Trophoblast cell (in vitro differentiated cells and primary cell): ENCODE measurements around the gene NSG1.

ENCODE experiments used
- DNase-seq, 2 donors: peaks; one replicate each; pipeline ENCODE4 v3.0.0-alpha.2; 2016
- H2AFZ ChIP-seq: 2 replicates; pipeline ENCODE4 v1.6.1; 2013; ENCODE audit warnings: low read length, moderate library complexity, mild to moderate bottlenecking; ENCODE audit not compliant: insufficient read depth, poor library complexity
- H2AK5ac ChIP-seq: 2 replicates; pipeline ENCODE4 v1.6.1; 2013; ENCODE audit warnings: mild to moderate bottlenecking, low read length
- H2BK120ac ChIP-seq: 2 replicates; pipeline ENCODE4 v1.6.1; 2013; ENCODE audit warnings: low read length, mild to moderate bottlenecking, moderate library complexity; ENCODE audit not compliant: insufficient read depth, poor library complexity
- H2BK12ac ChIP-seq: 2 replicates; pipeline ENCODE4 v1.6.1; 2013; ENCODE audit warnings: mild to moderate bottlenecking, low read length, moderate library complexity
- H2BK5ac ChIP-seq: 2 replicates; pipeline ENCODE4 v1.6.1; 2013; ENCODE audit warnings: low read length, low read depth, moderate library complexity, mild to moderate bottlenecking; ENCODE audit not compliant: poor library complexity
- H3K14ac ChIP-seq: 2 replicates; pipeline ENCODE4 v1.6.1; 2013; ENCODE audit warnings: mild to moderate bottlenecking, low read length
- H3K18ac ChIP-seq: 2 replicates; pipeline ENCODE4 v1.6.1; 2013; ENCODE audit warnings: mild to moderate bottlenecking, low read length
- H3K23ac ChIP-seq: 2 replicates; pipeline ENCODE4 v1.6.1; 2013; ENCODE audit warnings: low read length
- H3K27ac ChIP-seq: 2 replicates; pipeline ENCODE4 v1.5.1; 2013; ENCODE audit warnings: low read depth, mild to moderate bottlenecking, inconsistent platforms, low read length, moderate library complexity
- H3K27me3 ChIP-seq: 2 replicates; pipeline ENCODE4 v1.6.1; 2013; ENCODE audit warnings: inconsistent platforms, mild to moderate bottlenecking, low read length, moderate library complexity; ENCODE audit not compliant: insufficient read depth
- H3K36me3 ChIP-seq, 2 experiments: 1 replicate in 1 of 2; 2 replicates in 1 of 2; pipeline ENCODE4 v1.6.1; 2013; ENCODE audit warnings: low read length in 2 of 2, mild to moderate bottlenecking in 2 of 2, moderate library complexity in 1 of 2; ENCODE audit not compliant: insufficient read depth in 2 of 2, control insufficient read depth in 1 of 2
- H3K4ac ChIP-seq: 2 replicates; pipeline ENCODE4 v1.6.1; 2013; ENCODE audit warnings: low read depth, mild to moderate bottlenecking, low read length, moderate library complexity
- H3K4me1 ChIP-seq, 2 experiments: 1 replicate in 1 of 2; 2 replicates in 1 of 2; pipeline ENCODE4 v1.6.1; 2013; ENCODE audit warnings: low read length in 2 of 2, mild to moderate bottlenecking in 2 of 2, moderate library complexity in 1 of 2; ENCODE audit not compliant: insufficient read depth in 2 of 2, control insufficient read depth in 1 of 2
- H3K4me2 ChIP-seq: 2 replicates; pipeline ENCODE4 v1.6.1; 2013; ENCODE audit warnings: inconsistent platforms, mild to moderate bottlenecking, low read length, moderate library complexity
- H3K4me3 ChIP-seq: 2 replicates; pipeline ENCODE4 v1.5.1; 2013; ENCODE audit warnings: mild to moderate bottlenecking, low read depth, low read length, inconsistent platforms
- H3K79me1 ChIP-seq: one replicate; pipeline ENCODE4 v1.6.1; 2013; ENCODE audit warnings: low read length
- H3K79me2 ChIP-seq: 2 replicates; pipeline ENCODE4 v1.6.1; 2013; ENCODE audit warnings: low read length, mild to moderate bottlenecking; ENCODE audit not compliant: control insufficient read depth, insufficient read depth, poor library complexity
- H3K9ac ChIP-seq: 2 replicates; pipeline ENCODE4 v1.6.1; 2013; ENCODE audit warnings: mild to moderate bottlenecking, low read length
- H3K9me3 ChIP-seq: 2 replicates; pipeline ENCODE4 v1.6.1; 2013; ENCODE audit warnings: low read depth, mild to moderate bottlenecking, control low read depth, inconsistent platforms, low read length; ENCODE audit not compliant: insufficient read depth
- H4K12ac ChIP-seq: 2 replicates; pipeline ENCODE4 v1.6.1; 2013; ENCODE audit warnings: low read depth, mild to moderate bottlenecking, low read length, moderate library complexity
- H4K8ac ChIP-seq: 2 replicates; pipeline ENCODE4 v1.6.1; 2013; ENCODE audit warnings: low read depth, mild to moderate bottlenecking, low read length, moderate library complexity
- H4K91ac ChIP-seq: one replicate; pipeline ENCODE4 v1.6.1; 2013; ENCODE audit warnings: low read depth, mild to moderate bottlenecking, low read length, moderate library complexity
- WGBS: extraction: QIAGEN DNeasy Blood & Tissue Kit; methylation state at CpG from one replicate; pipeline ENCODE4 v1.1.7; 2013; ENCODE audit warnings: missing lambda C conversion rate; ENCODE audit not compliant: insufficient read length, insufficient coverage; ENCODE audit errors: extremely low coverage; 5-methylcytosine and 5-hydroxymethylcytosine counted together

The NSG1 gene

GRCh38 chr4:4388311-4388790 lies 1.4 kb downstream of the NSG1 start:
- Histone ChIP-seq H3K4me3 (no peak overlapping the region), H2AK5ac (no peak overlapping the region), H2AFZ (no peak overlapping the region), H3K36me3 (peaks cover 18 to 27% of the 10 kb centered on the region in 2 experiments), H2BK120ac (no peak overlapping the region), H4K91ac (peak overlapping the region; percentile 19), H3K79me2 (peaks cover 4% of the 10 kb centered on the region), H3K9ac (no peak overlapping the region), H2BK12ac (no peak overlapping the region), H3K4me1 (peaks cover 14 to 15% of the 10 kb centered on the region in 2 experiments), H3K79me1 (peaks cover 15% of the 10 kb centered on the region), H3K4me2 (peak overlapping the region; percentile 69), H3K4ac (no peak overlapping the region), H3K14ac (no peak overlapping the region), H3K18ac (no peak overlapping the region), H3K23ac (no peak overlapping the region), H2BK5ac (no peak overlapping the region), H3K27me3 (peaks cover 26% of the 10 kb centered on the region), H3K27ac (no peak overlapping the region), H4K8ac (no peak overlapping the region), H3K9me3 (peaks cover 2% of the 10 kb centered on the region), H4K12ac (no peak overlapping the region)
- no CpG with 5 or more reads among the region's 8 CpGs for WGBS
- DNase-seq = no peak

GRCh38 chr4:4388836-4389575 lies 2.1 kb downstream of the NSG1 start:
- WGBS = no CpG with 5 or more reads among the region's 18 CpGs

GRCh38 chr4:4390046-4390445 lies 3.1 kb downstream of the NSG1 start:
- no peak overlapping the region for H2BK5ac ChIP-seq
- no peak overlapping the region for H2BK12ac ChIP-seq
- peaks cover 2% of the 10 kb centered on the region for H3K9me3 ChIP-seq
- DNase-seq = no peak
- H3K4me3 ChIP-seq = no peak overlapping the region
- no CpG with 5 or more reads among the region's 7 CpGs for WGBS
- H3K79me1 ChIP-seq = peaks cover 15% of the 10 kb centered on the region
- no peak overlapping the region for H4K8ac ChIP-seq
- no peak overlapping the region for H2AK5ac ChIP-seq
- H2BK120ac ChIP-seq = no peak overlapping the region
- H3K27ac ChIP-seq = no peak overlapping the region
- no peak overlapping the region for H4K91ac ChIP-seq
- H3K36me3 ChIP-seq = peaks cover 22 to 35% of the 10 kb centered on the region in 2 experiments
- H4K12ac ChIP-seq = no peak overlapping the region
- H3K27me3 ChIP-seq = peaks cover 26% of the 10 kb centered on the region
- no peak overlapping the region for H3K14ac ChIP-seq
- no peak overlapping the region for H3K4ac ChIP-seq
- peaks cover 14 to 15% of the 10 kb centered on the region in 2 experiments for H3K4me1 ChIP-seq
- H3K9ac ChIP-seq = no peak overlapping the region
- peaks cover 4% of the 10 kb centered on the region for H3K79me2 ChIP-seq
- no peak overlapping the region for H3K23ac ChIP-seq
- H3K4me2 ChIP-seq = no peak overlapping the region
- no peak overlapping the region for H3K18ac ChIP-seq
- H2AFZ ChIP-seq = no peak overlapping the region

More at GRCh38 chr4:4388836-4389575, 2.1 kb downstream of the NSG1 start:
- Histone ChIP-seq H3K79me2 (peaks cover 4% of the 10 kb centered on the region), H3K18ac (no peak overlapping the region), H3K4ac (no peak overlapping the region), H4K91ac (no peak overlapping the region), H3K4me2 (no peak overlapping the region), H2BK120ac (no peak overlapping the region), H3K9ac (no peak overlapping the region), H3K27me3 (peaks cover 26% of the 10 kb centered on the region), H2BK5ac (no peak overlapping the region), H3K14ac (no peak overlapping the region), H4K8ac (no peak overlapping the region), H4K12ac (no peak overlapping the region), H3K27ac (no peak overlapping the region), H3K36me3 (peaks cover 21 to 32% of the 10 kb centered on the region in 2 experiments), H3K4me3 (no peak overlapping the region), H3K4me1 (peaks cover 14 to 15% of the 10 kb centered on the region in 2 experiments), H2AFZ (no peak overlapping the region), H2AK5ac (no peak overlapping the region), H3K9me3 (peaks cover 2% of the 10 kb centered on the region), H3K79me1 (peaks cover 15% of the 10 kb centered on the region), H3K23ac (no peak overlapping the region), H2BK12ac (no peak overlapping the region)
- no peak for DNase-seq

GRCh38 chr4:4390515-4391240 lies 3.8 kb downstream of the NSG1 start:
- no peak overlapping the region for H2BK120ac ChIP-seq
- no peak overlapping the region for H3K18ac ChIP-seq
- peaks cover 4% of the 10 kb centered on the region for H3K79me2 ChIP-seq
- no peak for DNase-seq
- H2BK12ac ChIP-seq = no peak overlapping the region
- no peak overlapping the region for H3K27ac ChIP-seq
- no peak overlapping the region for H3K9ac ChIP-seq
- H2BK5ac ChIP-seq = no peak overlapping the region
- no peak overlapping the region for H3K4ac ChIP-seq
- H4K12ac ChIP-seq = no peak overlapping the region
- no peak overlapping the region for H3K4me3 ChIP-seq
- no peak overlapping the region for H2AFZ ChIP-seq
- no peak overlapping the region for H4K8ac ChIP-seq
- H3K4me2 ChIP-seq = no peak overlapping the region
- no CpG with 5 or more reads among the region's 11 CpGs for WGBS
- no peak overlapping the region for H2AK5ac ChIP-seq
- H3K27me3 ChIP-seq = peaks cover 22% of the 10 kb centered on the region
- H3K9me3 ChIP-seq = peaks cover 2% of the 10 kb centered on the region
- H3K4me1 ChIP-seq = peaks cover 12 to 14% of the 10 kb centered on the region in 2 experiments
- H3K14ac ChIP-seq = no peak overlapping the region
- no peak overlapping the region for H3K23ac ChIP-seq
- peaks cover 22 to 35% of the 10 kb centered on the region in 2 experiments for H3K36me3 ChIP-seq
- H4K91ac ChIP-seq = no peak overlapping the region
- H3K79me1 ChIP-seq = peaks cover 15% of the 10 kb centered on the region
